Measurements from ENCODE around the gene AKR1C1.
"Not testable (repeated sequence)": the region's sequence is repeated elsewhere in the genome, so short reads cannot be mapped to it uniquely, and the experiment has no call there.

The AKR1C1 gene

GRCh38 chr10:4947635-4948596, 15.3 kb upstream of the AKR1C1 start:
- no peak for DNase-seq

- DNase-seq, result not testable (repeated sequence)
These were observed 11.6 kb upstream of the AKR1C1 start for GRCh38 chr10:4951512-4952162.

- no peak for DNase-seq
These were observed 9.8 kb upstream of the AKR1C1 start for GRCh38 chr10:4953405-4953804.

- DNase-seq, result not testable (repeated sequence)
These were observed 7.1 kb upstream of the AKR1C1 start for GRCh38 chr10:4956088-4956487.

- not testable (repeated sequence) for DNase-seq
These were observed 6.1 kb upstream of the AKR1C1 start for GRCh38 chr10:4956955-4957645.

GRCh38 chr10:4961558-4961957, 1.7 kb upstream of the AKR1C1 start:
- not testable (repeated sequence) for DNase-seq

- DNase-seq, result not testable (repeated sequence)
These were observed 907 bp upstream of the AKR1C1 start for GRCh38 chr10:4962308-4962707.

GRCh38 chr10:4963815-4964154, 570 bp downstream of the AKR1C1 start:
- not testable (repeated sequence) for DNase-seq

GRCh38 chr10:4965763-4966162, 2.5 kb downstream of the AKR1C1 start:
- DNase-seq, result not testable (repeated sequence)

- not testable (repeated sequence) for DNase-seq
These were observed 4.0 kb downstream of the AKR1C1 start for GRCh38 chr10:4967189-4967588.

- DNase-seq, result not testable (repeated sequence)
These were observed 6.1 kb downstream of the AKR1C1 start for GRCh38 chr10:4969289-4969688.

GRCh38 chr10:4970362-4970761, 7.1 kb downstream of the AKR1C1 start:
- not testable (repeated sequence) for DNase-seq

GRCh38 chr10:4972369-4973142, 9.3 kb downstream of the AKR1C1 start:
- not testable (repeated sequence) for DNase-seq

- not testable (repeated sequence) for DNase-seq
These were observed 10.1 kb downstream of the AKR1C1 start for GRCh38 chr10:4973294-4973693.

GRCh38 chr10:4974400-4974799, 11.2 kb downstream of the AKR1C1 start:
- DNase-seq, result not testable (repeated sequence)

GRCh38 chr10:4977025-4977424, 13.8 kb downstream of the AKR1C1 start:
- DNase-seq, result no peak

- DNase-seq, result no peak
These were observed 15.7 kb downstream of the AKR1C1 start for GRCh38 chr10:4978870-4979269.

- DNase-seq, result no peak
These were observed 17.6 kb downstream of the AKR1C1 start for GRCh38 chr10:4980793-4981192.

- DNase-seq, result no peak
These were observed 18.7 kb downstream of the AKR1C1 start for GRCh38 chr10:4981722-4982471.

- DNase-seq, result no peak
These were observed 19.6 kb downstream of the AKR1C1 start for GRCh38 chr10:4982764-4983226.

GRCh38 chr10:4983615-4984216, 20.5 kb downstream of the AKR1C1 start:
- DNase-seq, result no peak
